Rectal smooth muscle tissue (tissue), 1 donor: ENCODE data around the gene DDB1.

Source experiments
- H3K27ac ChIP-seq: one replicate; pipeline ENCODE4 v1.7.0; 2013; ENCODE audit warnings: low read depth, low read length, inconsistent platforms
- H3K27me3 ChIP-seq: one replicate; pipeline ENCODE4 v1.7.0; 2013; ENCODE audit warnings: low read length; ENCODE audit not compliant: control insufficient read depth, insufficient read depth
- H3K36me3 ChIP-seq: one replicate; pipeline ENCODE4 v1.7.0; 2013; ENCODE audit warnings: low read length; ENCODE audit not compliant: control insufficient read depth, insufficient read depth
- H3K4me1 ChIP-seq: one replicate; pipeline ENCODE4 v1.7.0; 2013; ENCODE audit warnings: low read length; ENCODE audit not compliant: control insufficient read depth, insufficient read depth
- H3K4me3 ChIP-seq: one replicate; pipeline ENCODE4 v1.7.0; 2013; ENCODE audit warnings: low read length
- H3K9ac ChIP-seq: one replicate; pipeline ENCODE4 v1.7.0; 2013; ENCODE audit warnings: low read length

Gene DDB1

GRCh38 chr11:61325649-61326414 lies 7.1 kb downstream of the DDB1 start:
- Histone ChIP-seq H3K4me3 (no peak overlapping the region), H3K36me3 (peaks cover 47% of the 10 kb centered on the region), H3K9ac (no peak overlapping the region), H3K27ac (no peak overlapping the region), H3K27me3 (no peaks in the 10 kb centered on the region), H3K4me1 (no peaks in the 10 kb centered on the region)

- Histone ChIP-seq H3K4me1 (no peaks in the 10 kb centered on the region), H3K36me3 (peaks cover 47% of the 10 kb centered on the region), H3K4me3 (no peak overlapping the region), H3K9ac (no peak overlapping the region), H3K27ac (no peak overlapping the region), H3K27me3 (no peaks in the 10 kb centered on the region)
Observed at GRCh38 chr11:61315260-61315659, 17.6 kb downstream of the DDB1 start.

- H3K27me3 ChIP-seq, result no peaks in the 10 kb centered on the region
- H3K27ac ChIP-seq, result no peak overlapping the region
- no peaks in the 10 kb centered on the region for H3K4me1 ChIP-seq
- H3K4me3 ChIP-seq, result no peak overlapping the region
- peaks cover 72% of the 10 kb centered on the region for H3K36me3 ChIP-seq
- H3K9ac ChIP-seq, result no peak overlapping the region
Observed at GRCh38 chr11:61310749-61311148, 22.2 kb downstream of the DDB1 start.

DNA sequence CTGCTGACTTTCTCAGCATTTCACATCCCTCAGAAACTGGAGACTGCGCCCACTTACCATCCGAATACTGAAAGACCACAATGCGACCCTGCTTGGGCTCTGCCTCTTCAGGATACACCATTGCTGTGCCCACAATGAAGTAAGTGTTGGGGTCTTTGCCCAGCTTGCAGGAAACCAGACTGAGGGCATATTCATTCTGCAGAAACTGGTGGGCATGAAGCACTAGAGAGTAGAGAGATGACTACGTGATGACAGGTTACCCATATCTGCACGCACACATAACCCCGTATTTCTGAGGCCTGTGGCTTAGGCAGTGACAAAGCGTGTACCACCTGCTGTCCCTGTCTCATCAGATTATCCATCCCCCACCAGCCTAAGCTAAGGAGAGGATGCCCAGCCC lies 23.2 kb downstream of the DDB1 start:
- H3K27me3 ChIP-seq, result no peaks in the 10 kb centered on the region
- H3K4me3 ChIP-seq, result no peak overlapping the region
- H3K36me3 ChIP-seq, result peaks cover 73% of the 10 kb centered on the region
- no peak overlapping the region for H3K9ac ChIP-seq
- no peaks in the 10 kb centered on the region for H3K4me1 ChIP-seq
- no peak overlapping the region for H3K27ac ChIP-seq

- H3K4me3 ChIP-seq, result no peak overlapping the region
- H3K27ac ChIP-seq, result no peak overlapping the region
- H3K27me3 ChIP-seq, result no peaks in the 10 kb centered on the region
- H3K4me1 ChIP-seq, result no peaks in the 10 kb centered on the region
- H3K36me3 ChIP-seq, result peaks cover 69% of the 10 kb centered on the region
- H3K9ac ChIP-seq, result no peak overlapping the region
Observed at GRCh38 chr11:61309141-61309540, 23.8 kb downstream of the DDB1 start.

- Histone ChIP-seq H3K36me3 (peaks cover 73% of the 10 kb centered on the region), H3K27ac (no peak overlapping the region), H3K4me3 (no peak overlapping the region)
Observed at GRCh38 chr11:61307354-61307753, 25.6 kb downstream of the DDB1 start.

GRCh38 chr11:61306221-61306620 lies 26.7 kb downstream of the DDB1 start:
- Histone ChIP-seq H3K4me1 (no peaks in the 10 kb centered on the region), H3K27me3 (no peaks in the 10 kb centered on the region), H3K27ac (no peak overlapping the region), H3K9ac (no peak overlapping the region), H3K4me3 (no peak overlapping the region), H3K36me3 (peaks cover 71% of the 10 kb centered on the region)

More at GRCh38 chr11:61307354-61307753, 25.6 kb downstream of the DDB1 start:
- H3K27me3 ChIP-seq, result no peaks in the 10 kb centered on the region
- no peak overlapping the region for H3K9ac ChIP-seq
- H3K4me1 ChIP-seq, result no peaks in the 10 kb centered on the region

DNA sequence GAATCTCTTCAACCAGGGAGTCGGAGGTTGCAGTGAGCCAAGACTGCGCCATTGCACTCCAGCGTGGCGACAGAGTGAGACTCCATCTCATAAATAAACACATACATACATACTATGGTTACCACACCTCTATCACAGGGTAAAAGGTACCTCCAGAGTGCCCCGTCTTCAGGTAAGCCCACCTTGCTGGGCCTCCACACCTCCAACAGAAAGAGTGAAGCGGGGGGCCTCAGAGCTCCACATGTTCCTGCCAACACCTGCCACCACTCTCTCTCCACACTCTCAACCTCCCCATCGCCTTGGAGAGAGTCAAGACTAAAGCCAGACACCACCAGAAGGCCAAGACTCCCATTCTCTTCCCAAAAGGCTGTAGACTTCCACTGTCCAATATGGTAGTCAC lies 27.5 kb downstream of the DDB1 start:
- no peak overlapping the region for H3K9ac ChIP-seq
- H3K27ac ChIP-seq, result no peak overlapping the region
- H3K36me3 ChIP-seq, result peaks cover 70% of the 10 kb centered on the region
- H3K4me3 ChIP-seq, result no peak overlapping the region
- no peaks in the 10 kb centered on the region for H3K27me3 ChIP-seq
- H3K4me1 ChIP-seq, result no peaks in the 10 kb centered on the region

DNA sequence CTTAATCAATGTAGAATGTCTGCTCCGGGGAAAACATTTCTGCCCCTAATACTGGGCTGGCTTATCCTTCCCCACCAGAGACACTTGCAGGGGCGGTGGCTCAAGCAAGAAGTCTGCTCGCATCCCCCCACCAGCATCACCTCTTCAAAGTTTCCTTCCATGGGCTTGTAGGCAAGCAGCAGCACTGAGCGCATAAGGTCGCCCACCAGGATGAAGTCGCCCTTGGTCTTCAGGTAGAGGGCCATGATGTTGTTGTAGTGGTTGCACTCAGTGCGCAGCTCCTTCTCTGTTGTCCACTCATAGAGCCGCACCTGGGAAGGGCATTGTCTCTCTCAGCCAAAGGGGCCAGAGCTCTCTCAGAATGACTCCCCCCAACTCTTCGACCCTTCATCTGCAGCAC lies 29.2 kb downstream of the DDB1 start:
- H3K27me3 ChIP-seq, result no peaks in the 10 kb centered on the region
- no peaks in the 10 kb centered on the region for H3K4me1 ChIP-seq
- H3K36me3 ChIP-seq, result peaks cover 64% of the 10 kb centered on the region
- H3K4me3 ChIP-seq, result no peak overlapping the region
- H3K9ac ChIP-seq, result no peak overlapping the region
- H3K27ac ChIP-seq, result no peak overlapping the region

GRCh38 chr11:61302550-61302949 lies 30.4 kb downstream of the DDB1 start:
- no peaks in the 10 kb centered on the region for H3K4me1 ChIP-seq
- H3K27ac ChIP-seq, result no peak overlapping the region
- no peak overlapping the region for H3K9ac ChIP-seq
- H3K27me3 ChIP-seq, result no peaks in the 10 kb centered on the region
- H3K36me3 ChIP-seq, result peaks cover 53% of the 10 kb centered on the region
- H3K4me3 ChIP-seq, result no peak overlapping the region

DNA sequence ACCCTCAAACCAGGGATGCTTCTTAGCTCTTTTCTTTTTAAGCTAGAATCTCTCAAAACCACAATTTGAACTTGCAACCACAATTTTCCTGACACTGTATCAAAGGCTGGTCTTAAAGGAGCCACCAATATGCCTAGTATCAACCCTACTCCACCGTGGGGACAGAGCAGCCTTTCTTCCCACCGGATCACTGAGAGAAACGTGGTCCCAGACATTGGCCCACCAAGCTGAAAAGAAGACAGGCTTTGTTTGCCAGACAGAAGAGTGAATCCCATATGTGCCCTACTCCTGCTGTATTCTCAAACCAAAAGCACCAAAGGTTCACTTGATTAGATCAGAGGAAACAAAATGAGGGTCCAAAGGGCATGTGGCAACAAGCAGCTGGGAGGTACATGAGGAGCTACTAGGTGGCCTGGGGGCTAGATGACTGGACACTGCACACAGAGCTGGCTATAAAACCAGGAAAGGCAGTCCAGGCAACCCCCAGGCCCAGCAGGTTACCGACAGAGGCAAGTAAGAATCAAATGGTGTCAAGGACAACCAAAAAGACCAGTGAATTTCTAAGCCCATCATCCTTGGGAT lies 34.2 kb downstream of the DDB1 start:
- Histone ChIP-seq H3K36me3 (peaks cover 33% of the 10 kb centered on the region), H3K4me1 (no peaks in the 10 kb centered on the region), H3K4me3 (no peak overlapping the region), H3K9ac (no peak overlapping the region), H3K27ac (no peak overlapping the region), H3K27me3 (peaks cover 13% of the 10 kb centered on the region)

GRCh38 chr11:61297746-61298145 lies 35.2 kb downstream of the DDB1 start:
- H3K4me1 ChIP-seq, result no peaks in the 10 kb centered on the region
- no peak overlapping the region for H3K4me3 ChIP-seq
- H3K9ac ChIP-seq, result no peak overlapping the region
- no peak overlapping the region for H3K27ac ChIP-seq
- H3K36me3 ChIP-seq, result peaks cover 26% of the 10 kb centered on the region
- peaks cover 17% of the 10 kb centered on the region for H3K27me3 ChIP-seq

DNA sequence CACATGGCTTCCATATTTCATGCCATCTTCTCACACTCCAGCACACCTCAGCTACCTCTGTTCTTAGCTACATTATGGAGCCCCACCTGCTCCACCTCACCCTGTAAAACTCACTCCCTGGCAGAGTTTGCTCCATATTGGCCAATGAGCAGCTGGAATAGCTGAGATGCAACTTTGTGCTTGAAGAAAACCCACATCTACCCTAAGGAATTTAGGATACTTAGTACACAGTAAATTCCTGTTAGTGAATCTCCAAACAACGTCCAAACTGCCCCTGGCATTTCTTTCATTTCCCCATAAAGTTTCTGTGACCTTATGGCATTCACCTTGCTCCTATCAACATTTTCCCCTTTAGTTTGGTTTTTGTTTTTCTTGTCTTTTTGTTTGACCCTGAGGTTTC lies 35.6 kb downstream of the DDB1 start:
- no peaks in the 10 kb centered on the region for H3K4me1 ChIP-seq
- H3K4me3 ChIP-seq, result no peak overlapping the region
- no peak overlapping the region for H3K27ac ChIP-seq
- H3K27me3 ChIP-seq, result peaks cover 17% of the 10 kb centered on the region
- peaks cover 22% of the 10 kb centered on the region for H3K36me3 ChIP-seq
- no peak overlapping the region for H3K9ac ChIP-seq
